Karpas-422 (cell line): ENCODE data around the gene MBD3L1. TPM values are rescaled to one million over a fixed set of nuclear protein-coding genes. Genes with fewer than 3 reads are reported as not detected.

Experiments used
- DNase-seq: peaks from one replicate; pipeline ENCODE4 v3.0.0-alpha.2; 2015
- H2AFZ ChIP-seq: fragments of 200-600 bp; sonication (generic); 2 replicates; pipeline ENCODE4 v1.6.1; 2014; ENCODE audit warnings: antibody characterized with exemption, low read length, mixed read lengths
- H3K27ac ChIP-seq: fragments of 200-600 bp; sonication (generic); 2 replicates; pipeline ENCODE4 v1.5.1; 2014; ENCODE audit warnings: mild to moderate bottlenecking, low read length, moderate library complexity
- H3K27me3 ChIP-seq: fragments of 200-600 bp; sonication (generic); 2 replicates; pipeline ENCODE4 v1.6.1; 2014; ENCODE audit warnings: low read length, mixed read lengths
- H3K36me3 ChIP-seq: fragments of 200-600 bp; sonication (generic); 2 replicates; pipeline ENCODE4 v1.6.1; 2014; ENCODE audit warnings: low read length, mixed read lengths; ENCODE audit not compliant: insufficient read depth
- H3K4me1 ChIP-seq: fragments of 200-600 bp; sonication (generic); 2 replicates; pipeline ENCODE4 v1.6.1; 2014; ENCODE audit warnings: mild to moderate bottlenecking, low read length, mixed read lengths
- H3K4me2 ChIP-seq: fragments of 200-600 bp; sonication (generic); 2 replicates; pipeline ENCODE4 v1.6.1; 2014; ENCODE audit warnings: low read length, low read depth, mild to moderate bottlenecking; ENCODE audit not compliant: poor library complexity, severe bottlenecking
- H3K4me3 ChIP-seq: fragments of 200-600 bp; sonication (generic); 2 replicates; pipeline ENCODE4 v1.5.1; 2014; ENCODE audit warnings: mild to moderate bottlenecking, antibody characterized with exemption, low read length, mixed read lengths
- H3K79me2 ChIP-seq: fragments of 200-600 bp; sonication (generic); 2 replicates; pipeline ENCODE4 v1.6.1; 2014; ENCODE audit warnings: mild to moderate bottlenecking, low read length, mixed read lengths
- H3K9ac ChIP-seq: fragments of 200-600 bp; sonication (generic); 2 replicates; pipeline ENCODE4 v1.6.0; 2014; ENCODE audit warnings: low read length
- H3K9me2 ChIP-seq: fragments of 200-600 bp; sonication (generic), shearing (Covaris generic); replicated peaks from 2 replicates; pipeline ENCODE4 v1.6.0; 2014; ENCODE audit warnings: mild to moderate bottlenecking, low read length, moderate library complexity; ENCODE audit not compliant: insufficient read depth
- H3K9me3 ChIP-seq: fragments of 300-700, 200-600 bp; sonication (generic); 2 replicates; pipeline ENCODE4 v1.6.1; 2014; ENCODE audit warnings: low read length, mixed read lengths
- H4K20me1 ChIP-seq: fragments of 200-600 bp; sonication (generic); 2 replicates; pipeline ENCODE4 v1.6.1; 2014; ENCODE audit warnings: mild to moderate bottlenecking, antibody characterized with exemption, low read length, low read depth; ENCODE audit not compliant: insufficient read depth
- total RNA-seq: library from RNA; depleted of rRNA; stranded (reverse); fragments of >200 nt; shearing (Covaris generic); gene quantifications from 2 replicates; pipeline ENCODE4 v1.2.3, GENCODE V29; 2014; ENCODE audit warnings: low replicate concordance; rRNA removed

Gene MBD3L1
- total RNA-seq, 1 experiment from 2014 or later = not detected

DNA sequence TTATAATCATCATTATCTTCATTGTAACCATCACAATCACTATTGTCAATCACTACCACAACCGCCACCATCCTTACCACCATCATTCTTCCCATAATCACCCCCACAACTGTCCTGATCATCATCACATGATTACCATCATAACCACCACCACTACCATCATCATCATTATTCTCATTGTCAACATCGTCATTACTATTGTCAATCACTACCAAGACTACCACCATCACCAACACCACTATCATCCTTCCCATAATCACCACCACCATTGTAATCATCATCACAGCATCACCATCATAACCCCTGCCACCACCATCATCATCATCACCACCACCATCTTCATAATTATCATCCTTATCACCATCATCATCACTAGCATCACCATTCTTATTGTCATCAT is 55.2 kb downstream of the MBD3L1 start:
- DNase-seq = no peak
- Histone ChIP-seq H2AFZ (no peak overlapping the region), H3K27ac (no peak overlapping the region), H4K20me1 (no peaks in the 10 kb centered on the region), H3K27me3 (no peaks in the 10 kb centered on the region), H3K4me1 (no peaks in the 10 kb centered on the region), H3K4me2 (no peak overlapping the region), H3K79me2 (no peaks in the 10 kb centered on the region), H3K9me2 (no peaks in the 10 kb centered on the region), H3K4me3 (no peak overlapping the region), H3K36me3 (no peaks in the 10 kb centered on the region), H3K9ac (no peak overlapping the region), H3K9me3 (no peaks in the 10 kb centered on the region)

DNA sequence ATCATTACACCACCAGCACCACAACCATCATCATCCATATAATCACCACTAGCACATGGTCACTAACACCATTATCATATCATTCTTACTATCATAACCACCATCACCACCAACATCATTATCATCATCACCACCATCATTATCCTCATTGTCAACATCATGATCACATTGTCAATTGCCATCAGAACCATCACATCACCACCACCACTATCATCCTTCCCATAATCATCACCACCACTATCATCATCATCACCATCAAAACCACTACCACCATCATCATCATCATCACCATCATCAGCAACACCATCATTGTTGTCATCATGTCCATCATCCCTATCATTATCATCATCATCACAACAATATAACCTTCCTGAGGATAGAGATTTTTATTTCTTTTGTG is 58.1 kb downstream of the MBD3L1 start:
- Histone ChIP-seq H3K27me3 (no peaks in the 10 kb centered on the region), H4K20me1 (no peaks in the 10 kb centered on the region), H3K9me3 (no peaks in the 10 kb centered on the region), H3K4me1 (no peaks in the 10 kb centered on the region), H3K9me2 (no peaks in the 10 kb centered on the region), H3K79me2 (no peaks in the 10 kb centered on the region), H3K4me2 (no peak overlapping the region), H3K27ac (no peak overlapping the region), H3K9ac (no peak overlapping the region), H3K36me3 (no peaks in the 10 kb centered on the region), H3K4me3 (no peak overlapping the region), H2AFZ (no peak overlapping the region)
- DNase-seq = no peak

Other genes with a start within 250 kb of the MBD3L1 start
- gene ADAMTS10, start 221.7 kb upstream of the MBD3L1 start, total RNA-seq = not detected in 2 replicates
- not detected in 2 replicates for gene NFILZ, start 201.7 kb upstream of the MBD3L1 start, total RNA-seq
- gene ACTL9, start 133.6 kb upstream of the MBD3L1 start, total RNA-seq = not detected in 2 replicates
- gene OR2Z1, start 110.7 kb upstream of the MBD3L1 start, total RNA-seq = not detected in 2 replicates
- gene ZNF558, start 73 bp upstream of the MBD3L1 start, total RNA-seq = 48.4 and 78.6 TPM in 2 replicates
- gene MUC16, start 178.0 kb downstream of the MBD3L1 start, total RNA-seq = not detected in 2 replicates